Activated CD4-positive, CD25-positive, alpha-beta regulatory T cell treated with anti-CD3 and anti-CD28 coated beads, Interleukin-2, amount 50 U/mL, for 72 hours (primary cell): ENCODE measurements around the gene DHRS7C.
"Not testable (repeated sequence)": the region's sequence is repeated elsewhere in the genome, so short reads cannot be mapped to it uniquely, and the experiment has no call there.

Experiments used
- DNase-seq: peaks from one replicate; pipeline ENCODE4 v3.0.0; 2021

The DHRS7C gene

GRCh38 chr17:9810100-9810949 is 18.9 kb upstream of the DHRS7C start:
- DNase-seq, result no peak

- DNase-seq, result no peak
Measured at GRCh38 chr17:9809409-9809808, 18.0 kb upstream of the DHRS7C start.

GRCh38 chr17:9806699-9807098 is 15.3 kb upstream of the DHRS7C start:
- no peak for DNase-seq

- no peak for DNase-seq
Measured at GRCh38 chr17:9805769-9806168, 14.4 kb upstream of the DHRS7C start.

- DNase-seq, result no peak
Measured at GRCh38 chr17:9802697-9803096, 11.3 kb upstream of the DHRS7C start.

- no peak for DNase-seq
Measured at GRCh38 chr17:9802294-9802693, 10.9 kb upstream of the DHRS7C start.

- no peak for DNase-seq
Measured at GRCh38 chr17:9801505-9801904, 10.1 kb upstream of the DHRS7C start.

- no peak for DNase-seq
Measured at GRCh38 chr17:9798724-9799123, 7.3 kb upstream of the DHRS7C start.

- DNase-seq, result no peak
Measured at GRCh38 chr17:9798008-9798407, 6.6 kb upstream of the DHRS7C start.

GRCh38 chr17:9792181-9792840 is 919 bp upstream of the DHRS7C start:
- no peak for DNase-seq

- no peak for DNase-seq
Measured at GRCh38 chr17:9790316-9790715, 1.1 kb downstream of the DHRS7C start.

- no peak for DNase-seq
Measured at GRCh38 chr17:9788601-9789000, 2.8 kb downstream of the DHRS7C start.

GRCh38 chr17:9784544-9784943 is 6.8 kb downstream of the DHRS7C start:
- DNase-seq, result no peak

GRCh38 chr17:9783465-9783864 is 7.9 kb downstream of the DHRS7C start:
- not testable (repeated sequence) for DNase-seq

GRCh38 chr17:9783050-9783449 is 8.3 kb downstream of the DHRS7C start:
- DNase-seq, result no peak

GRCh38 chr17:9780552-9780951 is 10.8 kb downstream of the DHRS7C start:
- no peak for DNase-seq

- no peak for DNase-seq
Measured at GRCh38 chr17:9776911-9777310, 14.5 kb downstream of the DHRS7C start.

GRCh38 chr17:9772658-9773057 is 18.7 kb downstream of the DHRS7C start:
- DNase-seq, result no peak

- DNase-seq, result no peak
Measured at GRCh38 chr17:9771465-9771864, 19.9 kb downstream of the DHRS7C start.

GRCh38 chr17:9769036-9769695 is 22.2 kb downstream of the DHRS7C start:
- no peak for DNase-seq

GRCh38 chr17:9768381-9768934 is 22.9 kb downstream of the DHRS7C start:
- DNase-seq, result no peak

GRCh38 chr17:9767432-9767991 is 23.9 kb downstream of the DHRS7C start:
- no peak for DNase-seq

GRCh38 chr17:9766970-9767369 is 24.4 kb downstream of the DHRS7C start:
- DNase-seq, result no peak
